ENCODE data around the gene NUDT2. TPM values are rescaled to one million over a fixed set of nuclear protein-coding genes. Genes with fewer than 3 reads are reported as not detected.

The NUDT2 gene
- total and polyA plus RNA-seq, 10 of the 15 experiments (the other 5 are each of a cell fraction or from before 2014, with no cell fraction given), result 24.5 to 55.1 (median 33.6) TPM

- no peaks in the 10 kb centered on the region for H3K4me1 ChIP-seq (ENCODE audit: control insufficient read depth, insufficient read depth, low read length)
- intact Hi-C loops (cut with micrococcal nuclease; ENCODE audit: unreplicated experiment), result no loop called here
- FAIRE-seq, result no peak
These were observed 47.3 kb upstream of the NUDT2 start for GRCh38 chr9:34282096-34282495.

More at GRCh38 chr9:34282096-34282495, 47.3 kb upstream of the NUDT2 start:
- Histone ChIP-seq H3K4me3 (no peak overlapping the region), H3K27ac (ENCODE audit: control insufficient read depth, insufficient read depth) (no peak overlapping the region), H3K27me3 (replicated peaks in 1 of 2; ENCODE audit: control insufficient read depth in 2 of 2, insufficient read depth in 2 of 2, low read length in 1 of 2) (no peaks in the 10 kb centered on the region), H3K36me3 (ENCODE audit: control insufficient read depth in 2 of 2, insufficient read depth in 2 of 2, low read length in 1 of 2) (no peaks in the 10 kb centered on the region; a peak in 1 of 4 replicates), H3K4me2 (ENCODE audit: control insufficient read depth, insufficient read depth) (no peak overlapping the region), H3K79me2 (ENCODE audit: control insufficient read depth, insufficient read depth, low read length) (no peaks in the 10 kb centered on the region), H4K20me1 (ENCODE audit: control insufficient read depth, insufficient read depth) (no peaks in the 10 kb centered on the region), H3K9ac (ENCODE audit: control insufficient read depth, insufficient read depth, low read length) (no peak overlapping the region), H3K9me3 (replicated peaks; ENCODE audit: control insufficient read depth, insufficient read depth, low read length) (no peaks in the 10 kb centered on the region), H2AFZ (ENCODE audit: control insufficient read depth, low read depth, low read length) (no peak overlapping the region)
- ATAC-seq, result no peak
- no TSS peak for BruUV-seq (replicated peaks)
- ChIA-PET SMC1A (ENCODE audit: uncharacterized antibody, unreplicated experiment) (interaction anchor here (0.7 kb wide), 1 partner anchor 17 kb away, joined by 3 read pairs; no protein-coding TSS in a partner anchor), CTCF (interaction anchor here (0.6 kb wide), 1 partner anchor 154 kb away, joined by 3 read pairs; no protein-coding TSS in a partner anchor), POLR2A (no interaction called here), RAD21 (ENCODE audit: unreplicated experiment) (no interaction called here)
- 100% methylated on average over 1 of the region's 1 CpG for WGBS (ENCODE audit: insufficient coverage, insufficient replicate concordance, low lambda C conversion rate, missing lambda C conversion rate)
- TF ChIP-seq POLR2AphosphoS2 (IDR thresholded peaks at IDR 0.05; ENCODE audit: low read depth, low read length), result no peak
- TF ChIP-seq, protein P1, sequence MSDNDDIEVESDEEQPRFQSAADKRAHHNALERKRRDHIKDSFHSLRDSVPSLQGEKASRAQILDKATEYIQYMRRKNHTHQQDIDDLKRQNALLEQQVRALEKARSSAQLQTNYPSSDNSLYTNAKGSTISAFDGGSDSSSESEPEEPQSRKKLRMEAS (IDR thresholded peaks at IDR 0.05; ENCODE audit: low read depth, low read length), result no peak
- TF ChIP-seq KDM1A (IDR thresholded peaks at IDR 0.05; ENCODE audit: borderline replicate concordance), result no peak
- no peak for TF ChIP-seq SMAD5 (IDR thresholded peaks at IDR 0.05; ENCODE audit: low read depth)
- TF ChIP-seq MTA2 (IDR thresholded peaks at IDR 0.05; ENCODE audit: low read depth), result no peak
- TF ChIP-seq, protein P2, sequence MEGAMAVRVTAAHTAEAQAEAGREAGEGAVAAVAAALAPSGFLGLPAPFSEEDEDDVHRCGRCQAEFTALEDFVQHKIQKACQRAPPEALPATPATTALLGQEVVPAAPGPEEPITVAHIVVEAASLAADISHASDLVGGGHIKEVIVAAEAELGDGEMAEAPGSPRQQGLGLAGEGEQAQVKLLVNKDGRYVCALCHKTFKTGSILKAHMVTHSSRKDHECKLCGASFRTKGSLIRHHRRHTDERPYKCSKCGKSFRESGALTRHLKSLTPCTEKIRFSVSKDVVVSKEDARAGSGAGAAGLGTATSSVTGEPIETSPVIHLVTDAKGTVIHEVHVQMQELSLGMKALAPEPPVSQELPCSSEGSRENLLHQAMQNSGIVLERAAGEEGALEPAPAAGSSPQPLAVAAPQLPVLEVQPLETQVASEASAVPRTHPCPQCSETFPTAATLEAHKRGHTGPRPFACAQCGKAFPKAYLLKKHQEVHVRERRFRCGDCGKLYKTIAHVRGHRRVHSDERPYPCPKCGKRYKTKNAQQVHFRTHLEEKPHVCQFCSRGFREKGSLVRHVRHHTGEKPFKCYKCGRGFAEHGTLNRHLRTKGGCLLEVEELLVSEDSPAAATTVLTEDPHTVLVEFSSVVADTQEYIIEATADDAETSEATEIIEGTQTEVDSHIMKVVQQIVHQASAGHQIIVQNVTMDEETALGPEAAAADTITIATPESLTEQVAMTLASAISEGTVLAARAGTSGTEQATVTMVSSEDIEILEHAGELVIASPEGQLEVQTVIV (IDR thresholded peaks at IDR 0.05; ENCODE audit: borderline replicate concordance, partially characterized antibody), result no peak
- no peak for TF ChIP-seq HCFC1 (IDR thresholded peaks at IDR 0.05; ENCODE audit: low read length)
- no peak for TF ChIP-seq BCL11A (IDR thresholded peaks at IDR 0.05; ENCODE audit: low read depth, low read length)
- no peak for TF ChIP-seq RUNX3 (IDR thresholded peaks at IDR 0.05; ENCODE audit: low read length)
- TF ChIP-seq MYC (IDR thresholded peaks at IDR 0.05; ENCODE audit: insufficient read depth, insufficient read length, insufficient replicate concordance, low read length, severe bottlenecking), result no peak
- no peak for TF ChIP-seq NFIC (IDR thresholded peaks at IDR 0.05; ENCODE audit: low read depth, low read length)
- no peak for TF ChIP-seq SUZ12 (IDR thresholded peaks at IDR 0.05; ENCODE audit: unreplicated experiment)
- no peak for TF ChIP-seq WRNIP1 (IDR thresholded peaks at IDR 0.05; ENCODE audit: borderline replicate concordance, low read depth, low read length)
- DNase-seq (ENCODE audit: low read depth, low spot score), result no peak
- in situ Hi-C loops (cut with MboI), result no loop called here
